HCT116 (cell line): ENCODE measurements around the gene QPCT. TPM values are rescaled to one million over a fixed set of nuclear protein-coding genes. Genes with fewer than 3 reads are reported as not detected.

Experiments
- ATAC-seq: fragments of 200-7000 bp; cut with Tn5 transposase; 2 replicates; pipeline ENCODE4 v1.9.1; 2020; ENCODE audit warnings: mild to moderate bottlenecking, moderate library complexity
- BruUV-seq: library from RNA; stranded (reverse); fragments of 400-500 nt; replicated peaks from 2 replicates; lab custom pipeline; 2021; lab: Mats Ljungman, UMichigan
- CTCF ChIA-PET: fragments of 300-600 bp; sonication (Branson Sonifier 250); formaldehyde crosslinking; loops from one replicate; lab custom pipeline; 2021; ENCODE audit warnings: antibody characterized with exemption; lab: Charles Lee
- POLR2A ChIA-PET: fragments of 300-600, 350-600 bp; sonication (Branson Sonifier 250); formaldehyde crosslinking; loops from one replicate; lab custom pipeline; 2021; ENCODE audit warnings: antibody characterized with exemption; lab: Charles Lee
- RAD21 ChIA-PET, 2 experiments: fragments of 300-600 bp; sonication (Branson Sonifier 250); formaldehyde crosslinking; loops; one replicate each; lab custom pipeline; 2023; ENCODE audit warnings: low total read pairs in 2 of 2; ENCODE audit not compliant: uncharacterized antibody in 2 of 2, unreplicated experiment in 2 of 2, low non-redundant PET in 1 of 2; lab: Charles Lee
- DNase-seq: peaks from one replicate; pipeline ENCODE4 v3.0.0-alpha.2; 2010; ENCODE audit warnings: low read depth, low spot score
- H2AFZ ChIP-seq: fragments of 200-600 bp; shearing (Covaris generic), sonication (generic); 2 replicates; pipeline ENCODE4 v1.6.1; 2017; ENCODE audit warnings: low read depth, mixed run types, mixed read lengths, antibody characterized with exemption, low read length; ENCODE audit not compliant: poor library complexity, severe bottlenecking
- H3K27ac ChIP-seq: 2 replicates; pipeline ENCODE4 v1.5.1; 2012; ENCODE audit warnings: low read depth, low read length
- H3K27me3 ChIP-seq: fragments of 200-600 bp; sonication (generic); 2 replicates; pipeline ENCODE4 v1.6.1; 2016; ENCODE audit warnings: mixed run types, low read length, mixed read lengths; ENCODE audit not compliant: insufficient read depth
- H3K36me3 ChIP-seq, 2 experiments: fragments of 200-500 bp in 1 of 2; fragments of 200-600 bp in 1 of 2; sonication (Bioruptor generic) in 1 of 2; sonication (generic) in 1 of 2; 2 replicates each; pipeline versions ENCODE4 v1.5.1 to v1.6.1; 2014 to 2016; ENCODE audit warnings: low read length in 2 of 2, inconsistent platforms in 1 of 2, mixed read lengths in 1 of 2, mixed run types in 1 of 2; ENCODE audit not compliant: insufficient read depth in 2 of 2, control insufficient read depth in 1 of 2
- H3K4me1 ChIP-seq, 2 experiments: fragments of 200-600 bp in 1 of 2; sonication (generic) in 1 of 2; 2 replicates each; pipeline versions ENCODE4 v1.5.1 to v1.6.1; 2012 to 2017; ENCODE audit warnings: low read length in 2 of 2, inconsistent platforms in 1 of 2, mild to moderate bottlenecking in 1 of 2, mixed read lengths in 1 of 2, mixed run types in 1 of 2, moderate library complexity in 1 of 2; ENCODE audit not compliant: insufficient read depth in 2 of 2, control insufficient read depth in 1 of 2
- H3K4me2 ChIP-seq: fragments of 200-600 bp; sonication (generic); 2 replicates; pipeline ENCODE4 v1.6.1; 2017; ENCODE audit warnings: mixed run types, low read length, mixed read lengths
- H3K4me3 ChIP-seq, 2 experiments: fragments of 200-600 bp in 1 of 2; sonication (generic) in 1 of 2; replicated peaks in 1 of 2; 2 replicates each; pipeline ENCODE4 v1.5.1; 2011 to 2016; ENCODE audit warnings: low read length in 2 of 2, control low read depth in 1 of 2, low read depth in 1 of 2, mild to moderate bottlenecking in 1 of 2, mixed read lengths in 1 of 2, mixed run types in 1 of 2
- H3K79me2 ChIP-seq: fragments of 200-600 bp; sonication (generic); 2 replicates; pipeline ENCODE4 v1.6.1; 2017; ENCODE audit warnings: mild to moderate bottlenecking, mixed run types, low read length, moderate library complexity, mixed read lengths; ENCODE audit not compliant: insufficient read depth
- H3K9ac ChIP-seq: fragments of 200-600 bp; sonication (generic); 2 replicates; pipeline ENCODE4 v1.6.1; 2016; ENCODE audit warnings: low read length, mixed read lengths
- H3K9me2 ChIP-seq: fragments of 200-600 bp; sonication (generic), shearing (Covaris generic); 2 replicates; pipeline ENCODE4 v1.6.1; 2017; ENCODE audit warnings: mixed run types, mild to moderate bottlenecking, moderate library complexity; ENCODE audit not compliant: insufficient read depth
- H3K9me3 ChIP-seq, 2 experiments: fragments of 200-500 bp in 1 of 2; fragments of 200-600 bp in 1 of 2; sonication (Bioruptor generic) in 1 of 2; sonication (generic) in 1 of 2; 2 replicates each; pipeline ENCODE4 v1.6.1; 2014 to 2017; ENCODE audit warnings: low read length in 2 of 2, mixed read lengths in 2 of 2, inconsistent platforms in 1 of 2, low read depth in 1 of 2, mild to moderate bottlenecking in 1 of 2, mixed run types in 1 of 2, moderate library complexity in 1 of 2; ENCODE audit not compliant: control insufficient read depth in 1 of 2, insufficient read depth in 1 of 2
- H4K20me1 ChIP-seq: fragments of 200-600 bp; sonication (generic), shearing (Covaris generic); 2 replicates; pipeline ENCODE4 v1.6.1; 2017; ENCODE audit warnings: mixed run types, mild to moderate bottlenecking, moderate library complexity; ENCODE audit not compliant: insufficient read depth
- CBX3 ChIP-seq: IDR thresholded peaks from 2 replicates; pipeline ENCODE4 v1.6.1; 2012; ENCODE audit warnings: low read depth
- EGR1 ChIP-seq: IDR thresholded peaks from 2 replicates; pipeline ENCODE4 v1.6.1; 2012; ENCODE audit warnings: low read depth
- EZH2 ChIP-seq: fragments of 200-600 bp; sonication (generic); IDR thresholded peaks from 2 replicates; pipeline ENCODE4 v1.6.1; 2017; ENCODE audit warnings: antibody characterized with exemption, mixed run types
- JUND ChIP-seq: IDR thresholded peaks from 2 replicates; pipeline ENCODE4 v1.6.1; 2012
- POLR2A ChIP-seq: IDR thresholded peaks from 2 replicates; pipeline ENCODE4 v1.7.0; 2011; ENCODE audit warnings: borderline replicate concordance; ENCODE audit not compliant: insufficient read depth, insufficient read length; ENCODE audit errors: extremely low read depth
- POLR2AphosphoS5 ChIP-seq: IDR thresholded peaks from 2 replicates; pipeline ENCODE4 v1.6.1; 2011; ENCODE audit warnings: mild to moderate bottlenecking, low read depth, low read length, moderate library complexity
- SP1 ChIP-seq: IDR thresholded peaks from 2 replicates; pipeline ENCODE4 v1.6.1; 2012; ENCODE audit warnings: low read depth
- SRF ChIP-seq: IDR thresholded peaks from 2 replicates; pipeline ENCODE4 v1.6.1; 2012; ENCODE audit warnings: low read depth
- TCF7L2 ChIP-seq: IDR thresholded peaks from 2 replicates; pipeline ENCODE4 v1.7.0; 2011; ENCODE audit warnings: borderline replicate concordance, inconsistent platforms; ENCODE audit not compliant: insufficient read depth, insufficient read length; ENCODE audit errors: extremely low read depth
- YY1 ChIP-seq: IDR thresholded peaks from 2 replicates; pipeline ENCODE4 v1.6.1; 2011; ENCODE audit warnings: low read length, low read depth, moderate library complexity, mild to moderate bottlenecking; ENCODE audit not compliant: insufficient replicate concordance; ENCODE audit errors: extremely low read depth
- ZFX ChIP-seq: fragments of 450-650 bp; IDR thresholded peaks from 2 replicates; pipeline ENCODE4 v1.6.1; 2017
- ZNF274 ChIP-seq: fragments of 200-500 bp; sonication (Bioruptor generic); IDR thresholded peaks from 2 replicates; pipeline ENCODE4 v1.6.1; 2014; ENCODE audit warnings: mild to moderate bottlenecking, low read depth, low read length, inconsistent platforms
- intact Hi-C: fragments of 100-400 bp; cut with micrococcal nuclease; formaldehyde crosslinking; loops from 2 replicates; pipeline ENCODE4 v1.10.0; 2022
- total RNA-seq: library from RNA; stranded (reverse); gene quantifications from one replicate; pipeline ENCODE4 v1.2.1, GENCODE V29; 2021; ENCODE audit not compliant: unreplicated experiment
- TF ChIP-seq, protein P1 (sequence below): IDR thresholded peaks from 2 replicates; pipeline ENCODE4 v1.6.1; 2011; ENCODE audit warnings: mild to moderate bottlenecking, low read length, moderate library complexity; ENCODE audit not compliant: insufficient replicate concordance; ENCODE audit errors: extremely low read depth
- TF ChIP-seq, protein P2 (sequence below), 3 experiments: fragments of 200-600 bp in 1 of 3; sonication (generic) in 1 of 3; IDR thresholded peaks in 2 of 3; conservative IDR thresholded peaks in 1 of 3; 2 replicates each; pipeline ENCODE4 v1.5.1; 2012 to 2017; ENCODE audit warnings: low read depth in 2 of 3, low read length in 2 of 3, antibody characterized with exemption in 1 of 3, borderline replicate concordance in 1 of 3, control low read depth in 1 of 3, mild to moderate bottlenecking in 1 of 3, mixed read lengths in 1 of 3, mixed run types in 1 of 3, moderate library complexity in 1 of 3; ENCODE audit not compliant: insufficient read depth in 1 of 3
- TF ChIP-seq, protein P3 (sequence below): IDR thresholded peaks from 2 replicates; pipeline ENCODE4 v1.6.1; 2012
- TF ChIP-seq, protein P4 (sequence below): IDR thresholded peaks from 2 replicates; pipeline ENCODE4 v1.6.1; 2012; ENCODE audit warnings: low read depth

The QPCT gene
- total RNA-seq, 1 experiment from 2014 or later = not detected

DNA sequence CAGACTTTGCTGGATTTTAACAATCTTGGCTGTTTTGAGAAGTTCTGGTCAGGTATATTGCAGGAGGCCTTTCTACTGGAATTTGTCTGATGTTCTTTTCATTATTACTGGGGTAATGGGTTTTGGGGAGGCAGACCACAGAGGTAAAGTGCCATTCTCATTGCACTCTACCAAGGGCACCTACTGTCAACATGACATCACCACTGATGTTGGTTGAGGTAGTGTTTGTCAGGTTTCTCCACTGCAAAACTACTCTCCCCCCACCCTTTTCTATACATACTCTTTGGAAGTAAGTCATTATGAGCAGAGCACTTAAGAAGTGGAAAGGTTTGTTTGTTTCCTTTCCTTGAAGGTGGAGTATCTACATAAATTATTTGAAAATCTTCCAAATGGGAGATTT lies 46.8 kb upstream of the QPCT start:
- Histone ChIP-seq H2AFZ (no peak overlapping the region), H3K27me3 (no peaks in the 10 kb centered on the region), H3K27ac (no peak overlapping the region), H3K4me3 (no peak overlapping the region), H3K79me2 (no peaks in the 10 kb centered on the region), H3K9ac (no peak overlapping the region), H3K9me3 (no peaks in the 10 kb centered on the region), H3K4me1 (peaks cover 0 to 13% of the 10 kb centered on the region in 2 experiments; a peak in 2 of 4 replicates), H3K9me2 (no peaks in the 10 kb centered on the region), H3K4me2 (no peak overlapping the region), H4K20me1 (no peaks in the 10 kb centered on the region), H3K36me3 (no peaks in the 10 kb centered on the region)
- ATAC-seq = no peak
- TF ChIP-seq, protein P1, sequence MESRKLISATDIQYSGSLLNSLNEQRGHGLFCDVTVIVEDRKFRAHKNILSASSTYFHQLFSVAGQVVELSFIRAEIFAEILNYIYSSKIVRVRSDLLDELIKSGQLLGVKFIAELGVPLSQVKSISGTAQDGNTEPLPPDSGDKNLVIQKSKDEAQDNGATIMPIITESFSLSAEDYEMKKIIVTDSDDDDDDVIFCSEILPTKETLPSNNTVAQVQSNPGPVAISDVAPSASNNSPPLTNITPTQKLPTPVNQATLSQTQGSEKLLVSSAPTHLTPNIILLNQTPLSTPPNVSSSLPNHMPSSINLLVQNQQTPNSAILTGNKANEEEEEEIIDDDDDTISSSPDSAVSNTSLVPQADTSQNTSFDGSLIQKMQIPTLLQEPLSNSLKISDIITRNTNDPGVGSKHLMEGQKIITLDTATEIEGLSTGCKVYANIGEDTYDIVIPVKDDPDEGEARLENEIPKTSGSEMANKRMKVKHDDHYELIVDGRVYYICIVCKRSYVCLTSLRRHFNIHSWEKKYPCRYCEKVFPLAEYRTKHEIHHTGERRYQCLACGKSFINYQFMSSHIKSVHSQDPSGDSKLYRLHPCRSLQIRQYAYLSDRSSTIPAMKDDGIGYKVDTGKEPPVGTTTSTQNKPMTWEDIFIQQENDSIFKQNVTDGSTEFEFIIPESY = no peak
- no peak for TF ChIP-seq ZNF274
- no peak for TF ChIP-seq TCF7L2
- no peak for TF ChIP-seq POLR2AphosphoS5
- TF ChIP-seq SP1 = no peak
- no peak for TF ChIP-seq EGR1
- TF ChIP-seq, protein P2, sequence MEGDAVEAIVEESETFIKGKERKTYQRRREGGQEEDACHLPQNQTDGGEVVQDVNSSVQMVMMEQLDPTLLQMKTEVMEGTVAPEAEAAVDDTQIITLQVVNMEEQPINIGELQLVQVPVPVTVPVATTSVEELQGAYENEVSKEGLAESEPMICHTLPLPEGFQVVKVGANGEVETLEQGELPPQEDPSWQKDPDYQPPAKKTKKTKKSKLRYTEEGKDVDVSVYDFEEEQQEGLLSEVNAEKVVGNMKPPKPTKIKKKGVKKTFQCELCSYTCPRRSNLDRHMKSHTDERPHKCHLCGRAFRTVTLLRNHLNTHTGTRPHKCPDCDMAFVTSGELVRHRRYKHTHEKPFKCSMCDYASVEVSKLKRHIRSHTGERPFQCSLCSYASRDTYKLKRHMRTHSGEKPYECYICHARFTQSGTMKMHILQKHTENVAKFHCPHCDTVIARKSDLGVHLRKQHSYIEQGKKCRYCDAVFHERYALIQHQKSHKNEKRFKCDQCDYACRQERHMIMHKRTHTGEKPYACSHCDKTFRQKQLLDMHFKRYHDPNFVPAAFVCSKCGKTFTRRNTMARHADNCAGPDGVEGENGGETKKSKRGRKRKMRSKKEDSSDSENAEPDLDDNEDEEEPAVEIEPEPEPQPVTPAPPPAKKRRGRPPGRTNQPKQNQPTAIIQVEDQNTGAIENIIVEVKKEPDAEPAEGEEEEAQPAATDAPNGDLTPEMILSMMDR (IDR thresholded peaks at IDR 0.05 in 2 of 3, conservative IDR thresholded peaks at IDR 0.05 in 1 of 3; ENCODE audit: borderline replicate concordance in 1 of 3, insufficient read depth in 1 of 3, low read depth in 2 of 3, low read length in 2 of 3) = no peak
- no peak for TF ChIP-seq POLR2A
- TF ChIP-seq, protein P3, sequence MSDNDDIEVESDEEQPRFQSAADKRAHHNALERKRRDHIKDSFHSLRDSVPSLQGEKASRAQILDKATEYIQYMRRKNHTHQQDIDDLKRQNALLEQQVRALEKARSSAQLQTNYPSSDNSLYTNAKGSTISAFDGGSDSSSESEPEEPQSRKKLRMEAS = no peak
- no peak for TF ChIP-seq EZH2
- TF ChIP-seq YY1 = no peak
- no peak for TF ChIP-seq ZFX
- TF ChIP-seq JUND = no peak
- TF ChIP-seq, protein P4, sequence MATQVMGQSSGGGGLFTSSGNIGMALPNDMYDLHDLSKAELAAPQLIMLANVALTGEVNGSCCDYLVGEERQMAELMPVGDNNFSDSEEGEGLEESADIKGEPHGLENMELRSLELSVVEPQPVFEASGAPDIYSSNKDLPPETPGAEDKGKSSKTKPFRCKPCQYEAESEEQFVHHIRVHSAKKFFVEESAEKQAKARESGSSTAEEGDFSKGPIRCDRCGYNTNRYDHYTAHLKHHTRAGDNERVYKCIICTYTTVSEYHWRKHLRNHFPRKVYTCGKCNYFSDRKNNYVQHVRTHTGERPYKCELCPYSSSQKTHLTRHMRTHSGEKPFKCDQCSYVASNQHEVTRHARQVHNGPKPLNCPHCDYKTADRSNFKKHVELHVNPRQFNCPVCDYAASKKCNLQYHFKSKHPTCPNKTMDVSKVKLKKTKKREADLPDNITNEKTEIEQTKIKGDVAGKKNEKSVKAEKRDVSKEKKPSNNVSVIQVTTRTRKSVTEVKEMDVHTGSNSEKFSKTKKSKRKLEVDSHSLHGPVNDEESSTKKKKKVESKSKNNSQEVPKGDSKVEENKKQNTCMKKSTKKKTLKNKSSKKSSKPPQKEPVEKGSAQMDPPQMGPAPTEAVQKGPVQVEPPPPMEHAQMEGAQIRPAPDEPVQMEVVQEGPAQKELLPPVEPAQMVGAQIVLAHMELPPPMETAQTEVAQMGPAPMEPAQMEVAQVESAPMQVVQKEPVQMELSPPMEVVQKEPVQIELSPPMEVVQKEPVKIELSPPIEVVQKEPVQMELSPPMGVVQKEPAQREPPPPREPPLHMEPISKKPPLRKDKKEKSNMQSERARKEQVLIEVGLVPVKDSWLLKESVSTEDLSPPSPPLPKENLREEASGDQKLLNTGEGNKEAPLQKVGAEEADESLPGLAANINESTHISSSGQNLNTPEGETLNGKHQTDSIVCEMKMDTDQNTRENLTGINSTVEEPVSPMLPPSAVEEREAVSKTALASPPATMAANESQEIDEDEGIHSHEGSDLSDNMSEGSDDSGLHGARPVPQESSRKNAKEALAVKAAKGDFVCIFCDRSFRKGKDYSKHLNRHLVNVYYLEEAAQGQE = no peak
- TF ChIP-seq CBX3 = no peak
- no peak for TF ChIP-seq SRF
- ChIA-PET CTCF (no interaction called here), RAD21 (no interaction called here), POLR2A (no interaction called here)
- no peak for DNase-seq
- BruUV-seq = no TSS peak
- intact Hi-C loops = no loop called here
